ENCODE results near the gene PLPPR1. TPM values are rescaled to one million over a fixed set of nuclear protein-coding genes. Genes with fewer than 3 reads are reported as not detected.

PLPPR1 gene
- total RNA-seq, 4 donors from 2014 or later: 0.27 to 0.42 TPM; not detected in 2

GRCh38 chr9:101029315-101030085 lies 973 bp downstream of the PLPPR1 start:
- WGBS, 2 donors (ENCODE audit: low coverage in 1 of 2): 0 to 5% methylated on average over 3 to 13 of the region's 38 CpGs
- Histone ChIP-seq H3K9me3 (no peaks in the 10 kb centered on the region), H3K4me1 (peaks cover 0 to 17% (median 0%) of the 10 kb centered on the region in 3 donors), H3K4me3 (peak overlapping the region in 1 of 2 donors; percentile 46), H3K27ac (no peak overlapping the region), H3K36me3 (no peaks in the 10 kb centered on the region), H3K27me3 (peaks cover 61% of the 10 kb centered on the region)
- no peak for ATAC-seq
- TF ChIP-seq POLR2A (IDR thresholded peaks at IDR 0.05) (no peak), EP300 (IDR thresholded peaks at IDR 0.05) (no peak), POLR2AphosphoS5 (IDR thresholded peaks at IDR 0.05) (no peak)
- TF ChIP-seq, protein P1, sequence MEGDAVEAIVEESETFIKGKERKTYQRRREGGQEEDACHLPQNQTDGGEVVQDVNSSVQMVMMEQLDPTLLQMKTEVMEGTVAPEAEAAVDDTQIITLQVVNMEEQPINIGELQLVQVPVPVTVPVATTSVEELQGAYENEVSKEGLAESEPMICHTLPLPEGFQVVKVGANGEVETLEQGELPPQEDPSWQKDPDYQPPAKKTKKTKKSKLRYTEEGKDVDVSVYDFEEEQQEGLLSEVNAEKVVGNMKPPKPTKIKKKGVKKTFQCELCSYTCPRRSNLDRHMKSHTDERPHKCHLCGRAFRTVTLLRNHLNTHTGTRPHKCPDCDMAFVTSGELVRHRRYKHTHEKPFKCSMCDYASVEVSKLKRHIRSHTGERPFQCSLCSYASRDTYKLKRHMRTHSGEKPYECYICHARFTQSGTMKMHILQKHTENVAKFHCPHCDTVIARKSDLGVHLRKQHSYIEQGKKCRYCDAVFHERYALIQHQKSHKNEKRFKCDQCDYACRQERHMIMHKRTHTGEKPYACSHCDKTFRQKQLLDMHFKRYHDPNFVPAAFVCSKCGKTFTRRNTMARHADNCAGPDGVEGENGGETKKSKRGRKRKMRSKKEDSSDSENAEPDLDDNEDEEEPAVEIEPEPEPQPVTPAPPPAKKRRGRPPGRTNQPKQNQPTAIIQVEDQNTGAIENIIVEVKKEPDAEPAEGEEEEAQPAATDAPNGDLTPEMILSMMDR (IDR thresholded peaks at IDR 0.05): no peak

- ATAC-seq: no peak
- Histone ChIP-seq H3K9me3 (no peaks in the 10 kb centered on the region), H3K4me1 (peaks cover 0 to 17% (median 0%) of the 10 kb centered on the region in 3 donors), H3K27ac (no peak overlapping the region), H3K4me3 (no peak overlapping the region), H3K36me3 (no peaks in the 10 kb centered on the region), H3K27me3 (peaks cover 66% of the 10 kb centered on the region)
- 9 to 18% methylated on average over 1 to 7 of the region's 8 CpGs for WGBS, 2 donors (ENCODE audit: low coverage in 1 of 2)
- TF ChIP-seq POLR2AphosphoS5 (IDR thresholded peaks at IDR 0.05): no peak
- TF ChIP-seq POLR2A (IDR thresholded peaks at IDR 0.05): no peak
- TF ChIP-seq EP300 (IDR thresholded peaks at IDR 0.05): no peak
- TF ChIP-seq, protein P1 (IDR thresholded peaks at IDR 0.05): no peak
Observed at GRCh38 chr9:101030086-101030391, 1.5 kb downstream of the PLPPR1 start.

DNA sequence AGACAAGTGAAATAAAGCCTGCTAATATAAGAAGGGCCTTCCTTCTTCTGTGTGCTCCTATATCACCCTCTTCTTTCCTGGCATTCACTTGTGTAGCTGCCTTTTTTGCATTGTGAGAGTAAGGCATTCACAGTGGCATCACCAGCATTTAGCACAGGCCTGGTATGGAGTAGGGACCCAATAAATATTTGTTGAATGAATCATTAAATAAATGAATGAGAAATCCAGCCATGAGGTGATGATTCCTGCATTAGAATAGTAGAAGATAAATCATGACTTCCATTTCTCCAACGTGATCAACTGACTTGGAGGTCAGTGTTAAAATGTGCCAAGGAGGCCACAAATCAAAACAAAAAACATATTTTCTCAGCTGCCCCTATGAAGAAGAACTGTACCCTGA lies 3.9 kb downstream of the PLPPR1 start:
- H3K4me1 ChIP-seq: peaks cover 0 to 17% (median 0%) of the 10 kb centered on the region in 3 donors
- no peak overlapping the region for H3K4me3 ChIP-seq
- no peak for ATAC-seq
- H3K36me3 ChIP-seq: no peaks in the 10 kb centered on the region
- 13 to 42% methylated on average over 1 of the region's 1 CpG for WGBS, 2 donors (ENCODE audit: low coverage in 1 of 2)
- TF ChIP-seq POLR2AphosphoS5 (IDR thresholded peaks at IDR 0.05) (no peak), POLR2A (IDR thresholded peaks at IDR 0.05) (no peak), EP300 (IDR thresholded peaks at IDR 0.05) (no peak)
- TF ChIP-seq, protein P1 (IDR thresholded peaks at IDR 0.05): no peak
- no peaks in the 10 kb centered on the region for H3K9me3 ChIP-seq
- peaks cover 52% of the 10 kb centered on the region for H3K27me3 ChIP-seq
- H3K27ac ChIP-seq: no peak overlapping the region

DNA sequence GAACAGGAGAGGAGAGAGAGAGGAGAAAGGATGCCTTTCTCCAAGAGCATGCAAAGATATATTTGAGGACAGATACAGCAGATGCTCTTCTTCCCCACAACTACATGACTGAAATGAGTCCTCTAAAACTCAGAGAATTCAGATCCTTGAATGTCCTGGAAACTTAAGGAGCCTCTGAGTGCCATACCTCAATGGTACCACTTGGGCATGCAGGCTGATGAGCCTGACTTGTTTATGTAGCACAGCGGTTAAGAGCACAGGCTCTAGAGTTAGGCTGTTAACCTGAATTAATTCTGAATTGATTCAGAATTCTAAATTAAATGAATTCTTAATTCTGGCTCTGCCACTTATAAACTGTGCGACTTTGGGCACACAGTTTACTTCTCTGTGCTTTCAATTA lies 5.7 kb downstream of the PLPPR1 start:
- peaks cover 0 to 5% (median 0%) of the 10 kb centered on the region in 3 donors for H3K4me1 ChIP-seq
- H3K27ac ChIP-seq: no peak overlapping the region
- WGBS, 2 donors (ENCODE audit: low coverage in 1 of 2): 50 to 63% methylated on average over 2 of the region's 2 CpGs
- TF ChIP-seq POLR2A (IDR thresholded peaks at IDR 0.05): no peak
- no peak overlapping the region for H3K4me3 ChIP-seq
- no peak for ATAC-seq
- H3K36me3 ChIP-seq: no peaks in the 10 kb centered on the region
- no peaks in the 10 kb centered on the region for H3K9me3 ChIP-seq
- H3K27me3 ChIP-seq: peaks cover 35% of the 10 kb centered on the region

GRCh38 chr9:101035098-101035497 lies 6.6 kb downstream of the PLPPR1 start:
- no peak for TF ChIP-seq POLR2AphosphoS5 (IDR thresholded peaks at IDR 0.05)
- TF ChIP-seq, protein P1 (IDR thresholded peaks at IDR 0.05): no peak
- no peak for TF ChIP-seq EP300 (IDR thresholded peaks at IDR 0.05)
- TF ChIP-seq POLR2A (IDR thresholded peaks at IDR 0.05): no peak
- H3K36me3 ChIP-seq: no peaks in the 10 kb centered on the region
- WGBS, 2 donors (ENCODE audit: low coverage in 1 of 2): 47 to 63% methylated on average over 4 of the region's 4 CpGs
- no peak for ATAC-seq
- H3K27me3 ChIP-seq: peaks cover 31% of the 10 kb centered on the region
- H3K9me3 ChIP-seq: no peaks in the 10 kb centered on the region
- no peak overlapping the region for H3K4me3 ChIP-seq
- no peaks in the 10 kb centered on the region for H3K4me1 ChIP-seq
- H3K27ac ChIP-seq: no peak overlapping the region

All from gastroesophageal sphincter (tissue), 4 donors.